Measurements from ENCODE around the gene MLLT10.

- TF ChIP-seq CTCF (IDR thresholded peaks at IDR 0.05), result no peak
- TF ChIP-seq POLR2A (IDR thresholded peaks at IDR 0.05; ENCODE audit: low read depth), result no peak
- no peak for TF ChIP-seq POLR2AphosphoS5 (IDR thresholded peaks at IDR 0.05)
Observed at GRCh38 chr10:21522631-21523406, 11.2 kb upstream of the MLLT10 start.

Measured in esophagus muscularis mucosa (tissue), 3 donors.